Peyer's patch (tissue), 4 donors: ENCODE data around the gene KCNJ6.

ENCODE experiments used
- CTCF ChIP-seq, 6 experiments: fragments of 450-650 bp in 4 of 6; fragments of 200-600 bp in 2 of 6; sonication (generic) in 1 of 6; IDR thresholded peaks; one replicate each; pipeline ENCODE4 v1.5.1; 2017 to 2019; ENCODE audit warnings: antibody characterized with exemption in 6 of 6, mild to moderate bottlenecking in 3 of 6, moderate library complexity in 1 of 6
- POLR2A ChIP-seq, 2 donors: fragments of 450-650 bp; IDR thresholded peaks; one replicate each; pipeline ENCODE4 v1.5.1; 2017; ENCODE audit warnings: antibody characterized with exemption in 2 of 2, mild to moderate bottlenecking in 2 of 2, moderate library complexity in 2 of 2

GRCh38 chr21:37764691-37765090, 151.6 kb downstream of the KCNJ6 start:
- TF ChIP-seq CTCF (IDR thresholded peaks at IDR 0.05) (no peak), POLR2A (IDR thresholded peaks at IDR 0.05) (no peak)
